Left ventricle myocardium inferior (tissue), 1 donor: ENCODE data around the gene AGTR2. TPM values are rescaled to one million over a fixed set of nuclear protein-coding genes. Genes with fewer than 3 reads are reported as not detected.
"Not testable (repeated sequence)": the region's sequence is repeated elsewhere in the genome, so short reads cannot be mapped to it uniquely, and the experiment has no call there.

Source experiments
- DNase-seq: peaks from one replicate; pipeline ENCODE4 v3.0.0-alpha.2; 2020
- H3K27ac ChIP-seq: fragments of 200-600 bp; replicated peaks from 2 replicates; pipeline ENCODE4 v1.8.0; 2021
- H3K27me3 ChIP-seq: fragments of 200-600 bp; 2 replicates; pipeline ENCODE4 v1.8.0; 2021; ENCODE audit warnings: low read depth
- H3K36me3 ChIP-seq: fragments of 200-600 bp; 2 replicates; pipeline ENCODE4 v1.8.0; 2021
- H3K4me1 ChIP-seq: fragments of 200-600 bp; 2 replicates; pipeline ENCODE4 v1.8.0; 2021
- H3K4me3 ChIP-seq: fragments of 200-600 bp; 2 replicates; pipeline ENCODE4 v1.8.0; 2021; ENCODE audit warnings: mild to moderate bottlenecking, moderate library complexity
- H3K9me3 ChIP-seq: fragments of 200-600 bp; replicated peaks from 2 replicates; pipeline ENCODE4 v1.8.0; 2021
- CTCF ChIP-seq: fragments of 200-600 bp; IDR thresholded peaks from 2 replicates; pipeline ENCODE4 v1.8.0; 2021; ENCODE audit warnings: antibody characterized with exemption, mild to moderate bottlenecking, borderline replicate concordance
- intact Hi-C: fragments of 100-400 bp; cut with micrococcal nuclease; formaldehyde crosslinking; loops from one replicate; pipeline ENCODE4 v1.11.0; 2022
- total RNA-seq: library from RNA; stranded (reverse); fragmentation: NEBNext Ultra II Directional; extraction: Animal tissue kit (Norgen Biotek cat#: 25700); gene quantifications from one replicate; pipeline ENCODE4 v1.2.1, GENCODE V29; 2021
- donor health status: DM: no; HTN: yes; CAD: no; lungs with severe emphysema.

The AGTR2 gene
- total RNA-seq, 1 donor from 2014 or later, result 0.69 TPM

- no peaks in the 10 kb centered on the region for H3K36me3 ChIP-seq
- H3K4me3 ChIP-seq, result no peak overlapping the region
- TF ChIP-seq CTCF, result no peak
- peaks cover 21% of the 10 kb centered on the region for H3K9me3 ChIP-seq
- no peaks in the 10 kb centered on the region for H3K27me3 ChIP-seq
- no peak overlapping the region for H3K27ac ChIP-seq
- no peaks in the 10 kb centered on the region for H3K4me1 ChIP-seq
- intact Hi-C loops, result no loop called here
- DNase-seq, result no peak
Measured at GRCh38 chrX:116185163-116185562, 14.6 kb downstream of the AGTR2 start.

- Histone ChIP-seq H3K36me3 (no peaks in the 10 kb centered on the region), H3K27ac (no peak overlapping the region), H3K27me3 (no peaks in the 10 kb centered on the region), H3K4me3 (no peak overlapping the region), H3K9me3 (peaks cover 10% of the 10 kb centered on the region), H3K4me1 (no peaks in the 10 kb centered on the region)
- no peak for TF ChIP-seq CTCF
- intact Hi-C loops, result no loop called here
- DNase-seq, result no peak
Measured at GRCh38 chrX:116194649-116195048, 24.1 kb downstream of the AGTR2 start.

GRCh38 chrX:116198235-116198634 lies 27.7 kb downstream of the AGTR2 start:
- DNase-seq, result no peak
- intact Hi-C loops, result no loop called here
- Histone ChIP-seq H3K4me3 (no peak overlapping the region), H3K36me3 (no peaks in the 10 kb centered on the region), H3K4me1 (no peaks in the 10 kb centered on the region), H3K27me3 (no peaks in the 10 kb centered on the region), H3K27ac (no peak overlapping the region), H3K9me3 (no peaks in the 10 kb centered on the region)
- TF ChIP-seq CTCF, result no peak

- no peak for DNase-seq
- no peak for TF ChIP-seq CTCF
- Histone ChIP-seq H3K27ac (no peak overlapping the region), H3K9me3 (no peaks in the 10 kb centered on the region), H3K4me1 (no peaks in the 10 kb centered on the region), H3K27me3 (no peaks in the 10 kb centered on the region), H3K36me3 (no peaks in the 10 kb centered on the region), H3K4me3 (no peak overlapping the region)
- intact Hi-C loops, result no loop called here
Measured at GRCh38 chrX:116198810-116199209, 28.3 kb downstream of the AGTR2 start.

GRCh38 chrX:116204932-116205331 lies 34.4 kb downstream of the AGTR2 start:
- intact Hi-C loops, result no loop called here
- no peak for DNase-seq
- H3K4me1 ChIP-seq, result no peaks in the 10 kb centered on the region
- TF ChIP-seq CTCF, result peak; percentile 63
- H3K27me3 ChIP-seq, result no peaks in the 10 kb centered on the region
- H3K4me3 ChIP-seq, result no peak overlapping the region
- H3K36me3 ChIP-seq, result no peaks in the 10 kb centered on the region
- H3K27ac ChIP-seq, result no peak overlapping the region
- no peaks in the 10 kb centered on the region for H3K9me3 ChIP-seq

- TF ChIP-seq CTCF, result no peak
- H3K4me1 ChIP-seq, result no peaks in the 10 kb centered on the region
- no peaks in the 10 kb centered on the region for H3K36me3 ChIP-seq
- H3K27me3 ChIP-seq, result no peaks in the 10 kb centered on the region
- no peaks in the 10 kb centered on the region for H3K9me3 ChIP-seq
- intact Hi-C loops, result no loop called here
- no peak overlapping the region for H3K4me3 ChIP-seq
- H3K27ac ChIP-seq, result no peak overlapping the region
- DNase-seq, result no peak
Measured at GRCh38 chrX:116213262-116213661, 42.7 kb downstream of the AGTR2 start.

GRCh38 chrX:116217080-116217479 lies 46.5 kb downstream of the AGTR2 start:
- intact Hi-C loops, H3K9me3 ChIP-seq, H3K4me3 ChIP-seq, H3K36me3 ChIP-seq, H3K27me3 ChIP-seq, H3K27ac ChIP-seq, DNase-seq, H3K4me1 ChIP-seq: not testable (repeated sequence)
